COLO668 (cell line): ENCODE data around the gene PCDHGA9.
"Not testable (repeated sequence)": the region's sequence is repeated elsewhere in the genome, so short reads cannot be mapped to it uniquely, and the experiment has no call there.

ENCODE experiments used
- DNase-seq: peaks from one replicate; lab custom pipeline; 2025; ENCODE audit not compliant: unreplicated experiment; lab: John Stamatoyannopoulos, UW

Gene PCDHGA9

GRCh38 chr5:141383345-141383744 is 19.2 kb upstream of the PCDHGA9 start:
- no peak for DNase-seq

- no peak for DNase-seq
Observed at GRCh38 chr5:141384471-141385267, 17.9 kb upstream of the PCDHGA9 start.

GRCh38 chr5:141387557-141388311 is 14.8 kb upstream of the PCDHGA9 start, which contains the start of gene PCDHGB4:
TSS of gene PCDHGB4 (plus strand) at chr5:141387698. CDS start at chr5:141387885, 187 bp downstream.
- DNase-seq: not testable (repeated sequence)

GRCh38 chr5:141388661-141389060 is 13.9 kb upstream of the PCDHGA9 start:
- DNase-seq: no peak

GRCh38 chr5:141389153-141390042 is 13.2 kb upstream of the PCDHGA9 start:
- DNase-seq: no peak

GRCh38 chr5:141392429-141393198 is 10.0 kb upstream of the PCDHGA9 start, which contains the start of gene PCDHGA8:
TSS of gene PCDHGA8 (plus strand) at chr5:141392633. CDS start at chr5:141392814, 181 bp downstream.
- DNase-seq: no peak

GRCh38 chr5:141393267-141393666 is 9.3 kb upstream of the PCDHGA9 start:
- DNase-seq: no peak

- not testable (repeated sequence) for DNase-seq
Observed at GRCh38 chr5:141394401-141395187, 8.0 kb upstream of the PCDHGA9 start.

GRCh38 chr5:141397756-141398551 is 4.6 kb upstream of the PCDHGA9 start, which contains the start of gene PCDHGB5:
TSS of gene PCDHGB5 (plus strand) at chr5:141397947. CDS start at chr5:141398128, 181 bp downstream.
- DNase-seq: not testable (repeated sequence)

- DNase-seq: no peak
Observed at GRCh38 chr5:141398608-141399007, 4.0 kb upstream of the PCDHGA9 start.

GRCh38 chr5:141399555-141400258 is 2.9 kb upstream of the PCDHGA9 start:
- DNase-seq: no peak

- no peak for DNase-seq
Observed at GRCh38 chr5:141403387-141403786, 809 bp downstream of the PCDHGA9 start.

GRCh38 chr5:141407790-141408505 is 5.4 kb downstream of the PCDHGA9 start, which contains the start of gene PCDHGB6:
TSS of gene PCDHGB6 (plus strand) at chr5:141408021. CDS start at chr5:141408203, 182 bp downstream.
- not testable (repeated sequence) for DNase-seq

GRCh38 chr5:141409598-141410306 is 7.2 kb downstream of the PCDHGA9 start:
- no peak for DNase-seq

GRCh38 chr5:141411575-141411974 is 9.0 kb downstream of the PCDHGA9 start:
- DNase-seq: no peak

GRCh38 chr5:141412854-141413539 is 10.4 kb downstream of the PCDHGA9 start, which contains the start of gene PCDHGA10:
TSS of gene PCDHGA10 (plus strand) at chr5:141412987. CDS start at chr5:141413176, 189 bp downstream.
- peak; percentile 60 for DNase-seq
